PC-9 (cell line): ENCODE results near the gene RAB1B.

Experiments
- EZH2 ChIP-seq: fragments of 200-600 bp; sonication (generic); IDR thresholded peaks from 2 replicates; pipeline ENCODE4 v1.8.0; 2017; ENCODE audit warnings: antibody characterized with exemption, low read depth
- TF ChIP-seq, protein P1 (sequence below): fragments of 200-600 bp; sonication (generic); conservative IDR thresholded peaks from 2 replicates; pipeline ENCODE4 v1.6.1; 2017; ENCODE audit warnings: mixed run types, antibody characterized with exemption, mild to moderate bottlenecking, moderate library complexity

DNA sequence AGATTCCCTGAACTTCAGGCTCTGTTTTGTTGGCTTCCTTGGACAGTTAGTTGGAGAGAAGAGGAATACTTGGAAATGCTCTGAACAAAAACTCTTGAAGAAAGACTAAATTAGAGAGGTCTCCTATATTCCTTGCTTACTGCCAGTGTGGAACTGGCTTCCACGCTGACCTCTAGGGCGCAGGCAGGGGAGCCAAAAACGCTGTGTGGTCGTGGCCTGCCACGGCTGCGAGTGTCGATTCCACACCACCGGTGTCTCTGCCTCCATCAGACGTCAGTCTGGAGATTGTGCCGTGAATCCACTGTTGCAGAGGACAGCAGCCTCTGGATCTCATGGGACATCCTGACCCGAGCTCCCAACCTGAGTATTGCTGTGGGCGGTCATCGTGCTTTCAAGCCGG, 37.5 kb upstream of the RAB1B start:
- TF ChIP-seq, protein P1, sequence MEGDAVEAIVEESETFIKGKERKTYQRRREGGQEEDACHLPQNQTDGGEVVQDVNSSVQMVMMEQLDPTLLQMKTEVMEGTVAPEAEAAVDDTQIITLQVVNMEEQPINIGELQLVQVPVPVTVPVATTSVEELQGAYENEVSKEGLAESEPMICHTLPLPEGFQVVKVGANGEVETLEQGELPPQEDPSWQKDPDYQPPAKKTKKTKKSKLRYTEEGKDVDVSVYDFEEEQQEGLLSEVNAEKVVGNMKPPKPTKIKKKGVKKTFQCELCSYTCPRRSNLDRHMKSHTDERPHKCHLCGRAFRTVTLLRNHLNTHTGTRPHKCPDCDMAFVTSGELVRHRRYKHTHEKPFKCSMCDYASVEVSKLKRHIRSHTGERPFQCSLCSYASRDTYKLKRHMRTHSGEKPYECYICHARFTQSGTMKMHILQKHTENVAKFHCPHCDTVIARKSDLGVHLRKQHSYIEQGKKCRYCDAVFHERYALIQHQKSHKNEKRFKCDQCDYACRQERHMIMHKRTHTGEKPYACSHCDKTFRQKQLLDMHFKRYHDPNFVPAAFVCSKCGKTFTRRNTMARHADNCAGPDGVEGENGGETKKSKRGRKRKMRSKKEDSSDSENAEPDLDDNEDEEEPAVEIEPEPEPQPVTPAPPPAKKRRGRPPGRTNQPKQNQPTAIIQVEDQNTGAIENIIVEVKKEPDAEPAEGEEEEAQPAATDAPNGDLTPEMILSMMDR: no peak
- TF ChIP-seq EZH2: no peak
